ENCODE results near the gene PLA2G12B. TPM values are rescaled to one million over a fixed set of nuclear protein-coding genes. Genes with fewer than 3 reads are reported as not detected.
"Not testable (repeated sequence)": the region's sequence is repeated elsewhere in the genome, so short reads cannot be mapped to it uniquely, and the experiment has no call there.

The PLA2G12B gene
- total RNA-seq, 1 experiment from 2014 or later, result not detected

GRCh38 chr10:72906446-72906845 lies 48.2 kb downstream of the PLA2G12B start:
- Mint-ChIP-seq H3K4me3 (ENCODE audit: unreplicated experiment) (no peak overlapping the region), H3K9me3 (ENCODE audit: unreplicated experiment) (peaks cover under 1% of the 10 kb centered on the region), H3K36me3 (ENCODE audit: insufficient read depth, unreplicated experiment) (peaks cover 5% of the 10 kb centered on the region), H3K4me1 (ENCODE audit: insufficient read depth, unreplicated experiment) (peaks cover 5% of the 10 kb centered on the region), H3K27ac (ENCODE audit: low read depth, unreplicated experiment) (no peak overlapping the region), H3K27me3 (ENCODE audit: insufficient read depth, unreplicated experiment) (no peaks in the 10 kb centered on the region)
- TF ChIP-seq, protein P1, sequence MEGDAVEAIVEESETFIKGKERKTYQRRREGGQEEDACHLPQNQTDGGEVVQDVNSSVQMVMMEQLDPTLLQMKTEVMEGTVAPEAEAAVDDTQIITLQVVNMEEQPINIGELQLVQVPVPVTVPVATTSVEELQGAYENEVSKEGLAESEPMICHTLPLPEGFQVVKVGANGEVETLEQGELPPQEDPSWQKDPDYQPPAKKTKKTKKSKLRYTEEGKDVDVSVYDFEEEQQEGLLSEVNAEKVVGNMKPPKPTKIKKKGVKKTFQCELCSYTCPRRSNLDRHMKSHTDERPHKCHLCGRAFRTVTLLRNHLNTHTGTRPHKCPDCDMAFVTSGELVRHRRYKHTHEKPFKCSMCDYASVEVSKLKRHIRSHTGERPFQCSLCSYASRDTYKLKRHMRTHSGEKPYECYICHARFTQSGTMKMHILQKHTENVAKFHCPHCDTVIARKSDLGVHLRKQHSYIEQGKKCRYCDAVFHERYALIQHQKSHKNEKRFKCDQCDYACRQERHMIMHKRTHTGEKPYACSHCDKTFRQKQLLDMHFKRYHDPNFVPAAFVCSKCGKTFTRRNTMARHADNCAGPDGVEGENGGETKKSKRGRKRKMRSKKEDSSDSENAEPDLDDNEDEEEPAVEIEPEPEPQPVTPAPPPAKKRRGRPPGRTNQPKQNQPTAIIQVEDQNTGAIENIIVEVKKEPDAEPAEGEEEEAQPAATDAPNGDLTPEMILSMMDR (IDR thresholded peaks at IDR 0.05; ENCODE audit: unreplicated experiment), result no peak
- peak; percentile 27 for DNase-seq (ENCODE audit: unreplicated experiment)
- CTCF ChIA-PET, result no interaction called here
- POLR2A ChIA-PET, result interaction anchor here (0.7 to 1.5 kb wide), 2 partner anchors 9 to 42 kb away, joined by 4 to 6 read pairs; no protein-coding TSS in a partner anchor
- intact Hi-C loops (cut with micrococcal nuclease), result no loop called here
- BruUV-seq (replicated peaks), result no TSS peak

DNA sequence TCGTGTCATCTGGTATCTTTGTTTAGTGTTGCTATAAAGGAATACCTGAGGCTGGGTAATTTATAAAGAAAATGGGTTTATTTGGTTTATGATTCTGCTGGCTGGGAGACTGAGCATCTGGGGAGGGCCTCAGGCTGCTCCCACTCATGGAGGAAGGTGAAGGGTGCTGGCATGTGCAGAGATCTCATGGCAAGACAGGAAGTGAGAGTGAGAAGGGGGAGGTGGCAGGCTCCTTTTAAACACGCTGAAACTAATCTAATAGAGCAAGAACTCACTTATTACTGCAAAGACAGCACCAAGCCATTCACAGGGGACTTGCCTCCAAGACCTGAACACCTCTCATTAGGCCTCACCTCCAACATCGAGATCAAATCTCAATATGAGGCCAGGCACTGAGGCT lies 49.8 kb downstream of the PLA2G12B start:
- BruUV-seq (replicated peaks), result no TSS peak
- CTCF ChIA-PET, result interaction anchor here (0.6 kb wide), 1 partner anchor 98 kb away, joined by 3 read pairs; no protein-coding TSS in a partner anchor
- DNase-seq (ENCODE audit: unreplicated experiment), result no peak
- Mint-ChIP-seq H3K4me3 (ENCODE audit: unreplicated experiment) (no peak overlapping the region), H3K27me3 (ENCODE audit: insufficient read depth, unreplicated experiment) (no peaks in the 10 kb centered on the region), H3K9me3 (ENCODE audit: unreplicated experiment) (no peaks in the 10 kb centered on the region), H3K36me3 (ENCODE audit: insufficient read depth, unreplicated experiment) (peaks cover 5% of the 10 kb centered on the region), H3K4me1 (ENCODE audit: insufficient read depth, unreplicated experiment) (peaks cover 5% of the 10 kb centered on the region), H3K27ac (ENCODE audit: low read depth, unreplicated experiment) (no peak overlapping the region)
- intact Hi-C loops (cut with micrococcal nuclease), result no loop called here
- TF ChIP-seq, protein P1 (IDR thresholded peaks at IDR 0.05; ENCODE audit: unreplicated experiment), result no peak
- POLR2A ChIA-PET, result interaction anchor here (1.2 kb wide), 1 partner anchor 16 kb away, joined by 3 read pairs; no protein-coding TSS in a partner anchor

GRCh38 chr10:72903941-72904446 lies 50.6 kb downstream of the PLA2G12B start:
- H3K4me3 Mint-ChIP-seq (ENCODE audit: unreplicated experiment); POLR2A ChIA-PET; H3K9me3 Mint-ChIP-seq (ENCODE audit: unreplicated experiment); intact Hi-C loops (cut with micrococcal nuclease); H3K27ac Mint-ChIP-seq (ENCODE audit: low read depth, unreplicated experiment); H3K36me3 Mint-ChIP-seq (ENCODE audit: insufficient read depth, unreplicated experiment); BruUV-seq (replicated peaks); H3K4me1 Mint-ChIP-seq (ENCODE audit: insufficient read depth, unreplicated experiment); H3K27me3 Mint-ChIP-seq (ENCODE audit: insufficient read depth, unreplicated experiment); CTCF ChIA-PET; DNase-seq (ENCODE audit: unreplicated experiment): not testable (repeated sequence)

DNA sequence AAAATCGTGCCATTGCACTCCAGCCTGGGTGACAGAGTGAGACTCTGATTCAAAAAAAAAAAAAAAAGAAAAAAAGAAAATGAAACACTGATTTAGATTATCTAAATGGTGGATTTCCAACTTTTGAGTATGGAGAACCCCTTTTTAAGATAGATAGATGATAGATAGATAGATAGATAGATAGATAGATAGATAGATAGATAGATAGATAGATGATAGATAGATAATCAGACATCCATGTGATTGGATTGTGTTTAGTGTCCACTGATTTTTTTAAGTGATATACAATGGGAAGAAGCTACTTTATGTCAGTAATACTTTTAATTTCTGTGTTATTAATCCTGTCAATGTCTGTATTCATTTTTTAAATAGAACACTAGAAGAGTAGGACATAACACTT lies 55.1 kb downstream of the PLA2G12B start:
- TF ChIP-seq, protein P1 (IDR thresholded peaks at IDR 0.05; ENCODE audit: unreplicated experiment), result no peak
- ChIA-PET POLR2A (no interaction called here), CTCF (no interaction called here)
- no peaks in the 10 kb centered on the region for H3K9me3 Mint-ChIP-seq (ENCODE audit: unreplicated experiment)
- intact Hi-C loops (cut with micrococcal nuclease), result no loop called here
- BruUV-seq (replicated peaks), result no TSS peak
- H3K27me3 Mint-ChIP-seq (ENCODE audit: insufficient read depth, unreplicated experiment), result no peaks in the 10 kb centered on the region
- no peak overlapping the region for H3K4me3 Mint-ChIP-seq (ENCODE audit: unreplicated experiment)
- no peaks in the 10 kb centered on the region for H3K4me1 Mint-ChIP-seq (ENCODE audit: insufficient read depth, unreplicated experiment)
- H3K27ac Mint-ChIP-seq (ENCODE audit: low read depth, unreplicated experiment), result no peak overlapping the region
- no peak for DNase-seq (ENCODE audit: unreplicated experiment)
- H3K36me3 Mint-ChIP-seq (ENCODE audit: insufficient read depth, unreplicated experiment), result no peaks in the 10 kb centered on the region

GRCh38 chr10:72898616-72899015 lies 56.0 kb downstream of the PLA2G12B start:
- ChIA-PET CTCF (no interaction called here), POLR2A (interaction anchor here (1.0 kb wide), 1 partner anchor 9 kb away, joined by 3 read pairs; no protein-coding TSS in a partner anchor)
- Mint-ChIP-seq H3K4me1 (ENCODE audit: insufficient read depth, unreplicated experiment) (no peaks in the 10 kb centered on the region), H3K9me3 (ENCODE audit: unreplicated experiment) (no peaks in the 10 kb centered on the region), H3K27ac (ENCODE audit: low read depth, unreplicated experiment) (no peak overlapping the region), H3K4me3 (ENCODE audit: unreplicated experiment) (no peak overlapping the region), H3K36me3 (ENCODE audit: insufficient read depth, unreplicated experiment) (no peaks in the 10 kb centered on the region), H3K27me3 (ENCODE audit: insufficient read depth, unreplicated experiment) (no peaks in the 10 kb centered on the region)
- TF ChIP-seq, protein P1 (IDR thresholded peaks at IDR 0.05; ENCODE audit: unreplicated experiment), result no peak
- no TSS peak for BruUV-seq (replicated peaks)
- intact Hi-C loops (cut with micrococcal nuclease), result no loop called here
- no peak for DNase-seq (ENCODE audit: unreplicated experiment)
